Endothelial cell of umbilical vein (primary cell): Measurements from ENCODE around the gene ARID1B. TPM values are rescaled to one million over a fixed set of nuclear protein-coding genes. Genes with fewer than 3 reads are reported as not detected.

Experiments used
- BruUV-seq: library from RNA; stranded (reverse); fragments of 400-500 nt; replicated peaks from 2 replicates; lab custom pipeline; 2021; lab: Mats Ljungman, UMichigan
- CTCF ChIA-PET: fragments of 300-600, 350-600 bp; sonication (Branson Sonifier 250); formaldehyde crosslinking; loops from one replicate; lab custom pipeline; 2021; ENCODE audit warnings: antibody characterized with exemption, inconsistent platforms; lab: Charles Lee
- POLR2A ChIA-PET: fragments of 300-600, 350-600 bp; sonication (Branson Sonifier 250); formaldehyde crosslinking; loops from one replicate; lab custom pipeline; 2021; ENCODE audit warnings: antibody characterized with exemption, inconsistent platforms; lab: Charles Lee
- DNase-seq: peaks from one replicate; pipeline ENCODE4 v3.0.0-alpha.2; 2011; ENCODE audit warnings: low read depth, low spot score
- FAIRE-seq: peaks from 2 replicates; lab custom pipeline; 2011; peaks lifted over from hg19 to GRCh38; lab: Jason Lieb, UNC
- H2AFZ ChIP-seq: 2 replicates; pipeline ENCODE4 v1.6.0; 2012; ENCODE audit warnings: low read depth, low read length, control low read depth, inconsistent platforms
- H3K27ac ChIP-seq: 2 replicates; pipeline ENCODE4 v1.5.1; 2011; ENCODE audit warnings: low read depth, mild to moderate bottlenecking, control low read depth, low read length, moderate library complexity; ENCODE audit not compliant: insufficient read depth
- H3K27me3 ChIP-seq, 2 experiments: 2 replicates each; pipeline versions ENCODE4 v1.6.0 to v1.6.1; 2011; ENCODE audit warnings: low read length in 2 of 2, mixed read lengths in 1 of 2; ENCODE audit not compliant: control insufficient read depth in 2 of 2, insufficient read depth in 2 of 2
- H3K36me3 ChIP-seq, 2 experiments: 2 replicates in 1 of 2; 3 replicates in 1 of 2; pipeline ENCODE4 v1.5.1; 2011; ENCODE audit warnings: low read length in 2 of 2, mild to moderate bottlenecking in 1 of 2, moderate library complexity in 1 of 2; ENCODE audit not compliant: control insufficient read depth in 2 of 2, insufficient read depth in 2 of 2; ENCODE audit errors: extremely low read depth in 1 of 2
- H3K4me1 ChIP-seq: 3 replicates; pipeline ENCODE4 v1.5.1; 2011; ENCODE audit warnings: mild to moderate bottlenecking, low read length; ENCODE audit not compliant: control insufficient read depth, insufficient read depth; ENCODE audit errors: extremely low read depth
- H3K4me2 ChIP-seq: 2 replicates; pipeline ENCODE4 v1.6.1; 2011; ENCODE audit warnings: low read length, control low read depth, mixed read lengths; ENCODE audit not compliant: insufficient read depth
- H3K4me3 ChIP-seq, 3 experiments: fragments of 200-600 bp in 1 of 3; sonication (generic), shearing (Covaris generic) in 1 of 3; replicated peaks in 1 of 3; 2 replicates each; pipeline ENCODE4 v1.5.1; 2011 to 2016; ENCODE audit warnings: control low read depth in 3 of 3, low read length in 3 of 3, mild to moderate bottlenecking in 2 of 3, inconsistent platforms in 1 of 3, low read depth in 1 of 3, moderate library complexity in 1 of 3; ENCODE audit not compliant: insufficient read depth in 1 of 3
- H3K79me2 ChIP-seq: 2 replicates; pipeline ENCODE4 v1.6.0; 2012; ENCODE audit warnings: low read length, inconsistent platforms; ENCODE audit not compliant: control insufficient read depth, insufficient read depth
- H3K9ac ChIP-seq: replicated peaks from 2 replicates; pipeline ENCODE3; 2011; ENCODE audit warnings: low read length, control low read depth; ENCODE audit not compliant: insufficient read depth; ENCODE audit errors: extremely low read depth
- H3K9me1 ChIP-seq: replicated peaks from 3 replicates; pipeline ENCODE4 v1.6.0; 2011; ENCODE audit warnings: mild to moderate bottlenecking, low read length; ENCODE audit not compliant: control insufficient read depth, insufficient read depth; ENCODE audit errors: extremely low read depth
- H3K9me3 ChIP-seq: replicated peaks from 2 replicates; pipeline ENCODE4 v1.5.1; 2012; ENCODE audit warnings: low read length, inconsistent platforms; ENCODE audit not compliant: control insufficient read depth, insufficient read depth
- H4K20me1 ChIP-seq: replicated peaks from 2 replicates; pipeline ENCODE3; 2011; ENCODE audit warnings: mild to moderate bottlenecking, low read length; ENCODE audit not compliant: control insufficient read depth, insufficient read depth; ENCODE audit errors: extremely low read depth
- CTCF ChIP-seq, 2 donors: IDR thresholded peaks; 1 replicate in 1 of 2; 2 replicates in 1 of 2; pipeline ENCODE4 v1.5.1; 2011; ENCODE audit warnings: low read length in 2 of 2, mild to moderate bottlenecking in 2 of 2, moderate library complexity in 2 of 2, control low read depth in 1 of 2, inconsistent platforms in 1 of 2, low read depth in 1 of 2; ENCODE audit not compliant: insufficient read depth in 1 of 2; ENCODE audit errors: extremely low read depth in 1 of 2
- EZH2 ChIP-seq: IDR thresholded peaks from 2 replicates; pipeline ENCODE4 v1.6.1; 2012; ENCODE audit warnings: borderline replicate concordance, low read depth, mild to moderate bottlenecking, moderate library complexity, low read length, inconsistent platforms; ENCODE audit not compliant: severe bottlenecking
- FOS ChIP-seq: IDR thresholded peaks from 2 replicates; pipeline ENCODE4 v1.6.1; 2011; ENCODE audit warnings: mild to moderate bottlenecking, low read length, moderate library complexity, borderline replicate concordance; ENCODE audit not compliant: insufficient read depth
- GATA2 ChIP-seq: IDR thresholded peaks from 2 replicates; pipeline ENCODE4 v1.7.0; 2011; ENCODE audit warnings: low read depth, mild to moderate bottlenecking, moderate library complexity, mixed read lengths, low read length; ENCODE audit not compliant: insufficient read length, insufficient read depth
- JUN ChIP-seq: IDR thresholded peaks from 2 replicates; pipeline ENCODE4 v1.6.1; 2011; ENCODE audit warnings: borderline replicate concordance, low read depth; ENCODE audit not compliant: insufficient read length, insufficient read depth
- MAX ChIP-seq: IDR thresholded peaks from 2 replicates; pipeline ENCODE4 v1.6.1; 2011; ENCODE audit not compliant: insufficient read depth, insufficient read length
- MYC ChIP-seq: IDR thresholded peaks from one replicate; pipeline ENCODE4 v1.6.1; 2011; ENCODE audit warnings: mild to moderate bottlenecking, low read depth, low read length
- POLR2A ChIP-seq: IDR thresholded peaks from 2 replicates; pipeline ENCODE4 v1.6.1; 2012; ENCODE audit warnings: low read depth, mild to moderate bottlenecking, control low read depth, low read length
- POLR2AphosphoS5 ChIP-seq: IDR thresholded peaks from 2 replicates; pipeline ENCODE4 v1.6.1; 2012; ENCODE audit warnings: low read depth, mild to moderate bottlenecking, control low read depth, low read length, moderate library complexity; ENCODE audit not compliant: insufficient read depth
- dilution Hi-C: fragments of 300-500 bp; cut with MboI; formaldehyde crosslinking; loops from one replicate; pipeline ENCODE4 v1.15.0; 2019; ENCODE audit warnings: low sequenced_read_pairs; ENCODE audit not compliant: extremely low pct_ligation_motif_present
- intact Hi-C: fragments of 100-400 bp; cut with micrococcal nuclease; formaldehyde crosslinking; loops from one replicate; pipeline ENCODE4 v1.10.0; 2022
- polyA plus RNA-seq, 4 experiments: library from polyadenylated mRNA; depleted of rRNA in 3 of 4; stranded (reverse) in 3 of 4; unstranded in 1 of 4; fragments of >200 nt; gene quantifications; 2 replicates each; pipeline versions ENCODE4 v1.2.1 to v1.2.3, GENCODE V29; 2011 to 2012; ENCODE audit warnings: missing spikeins in 1 of 4
- total RNA-seq: library from RNA; stranded (reverse); gene quantifications from 2 replicates; pipeline ENCODE4 v1.2.3, GENCODE V29; 2021

ARID1B gene
- total and polyA plus RNA-seq, 2 donors (not counting 3 experiments of a cell fraction or from before 2014, with no cell fraction given) = 21.8 to 89.5 TPM

DNA sequence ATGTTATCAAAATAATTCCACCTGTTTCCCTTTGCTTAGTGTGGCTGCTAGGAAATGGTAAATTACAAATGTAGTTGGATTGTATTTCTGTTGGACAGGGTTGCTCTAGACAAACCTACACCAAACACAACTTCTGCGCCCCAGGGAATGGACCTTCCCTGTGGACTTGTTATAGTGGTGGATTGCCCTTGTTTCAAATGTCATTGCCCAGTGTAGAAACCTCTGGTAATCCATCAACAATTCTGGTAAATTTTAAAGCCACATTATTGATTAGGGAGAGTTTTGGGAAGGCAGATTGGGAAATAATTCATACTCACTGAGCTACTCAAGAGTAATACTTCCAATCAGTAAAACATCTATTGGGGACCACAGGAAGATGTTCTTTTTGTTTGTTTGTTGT lies 239.8 kb downstream of the ARID1B start:
- Histone ChIP-seq H3K27me3 (no peaks in the 10 kb centered on the region), H3K9me3 (no peaks in the 10 kb centered on the region), H3K9ac (no peak overlapping the region), H2AFZ (no peak overlapping the region), H3K9me1 (no peaks in the 10 kb centered on the region), H3K4me3 (no peak overlapping the region), H3K36me3 (no peaks in the 10 kb centered on the region), H3K4me2 (no peak overlapping the region), H3K27ac (no peak overlapping the region), H3K79me2 (peaks cover 43% of the 10 kb centered on the region), H3K4me1 (peaks cover 8% of the 10 kb centered on the region), H4K20me1 (peaks cover 3% of the 10 kb centered on the region)
- DNase-seq (no peak), FAIRE-seq (no peak)
- ChIA-PET POLR2A (no interaction called here), CTCF (interaction anchor here (1.0 kb wide), 1 partner anchor 18 kb away, joined by 4 read pairs; no protein-coding TSS in a partner anchor)
- dilution Hi-C loops (no loop called here), intact Hi-C loops (no loop called here)
- BruUV-seq = no TSS peak
- TF ChIP-seq MAX (no peak), POLR2AphosphoS5 (no peak), EZH2 (no peak), MYC (no peak), POLR2A (no peak), FOS (no peak), GATA2 (no peak), JUN (no peak), CTCF (IDR thresholded peaks at IDR 0.05; ENCODE audit: extremely low read depth in 1 of 2, insufficient read depth in 1 of 2, low read depth in 1 of 2, low read length in 2 of 2) (no peak)
